Mesendoderm (in vitro differentiated cells): ENCODE data around the gene FMNL2.
"Not testable (repeated sequence)": the region's sequence is repeated elsewhere in the genome, so short reads cannot be mapped to it uniquely, and the experiment has no call there.

Source experiments
- DNase-seq: peaks from one replicate; pipeline ENCODE4 v3.0.0; 2013
- H2AK5ac ChIP-seq: 2 replicates; pipeline ENCODE4 v1.6.1; 2013; ENCODE audit warnings: low read length, inconsistent platforms
- H2BK120ac ChIP-seq: 2 replicates; pipeline ENCODE4 v1.6.1; 2013; ENCODE audit warnings: low read depth, mild to moderate bottlenecking, low read length, moderate library complexity, mixed read lengths
- H2BK15ac ChIP-seq: replicated peaks from 2 replicates; pipeline ENCODE4 v1.6.1; 2013; ENCODE audit warnings: low read depth, mild to moderate bottlenecking, moderate library complexity
- H2BK5ac ChIP-seq: 2 replicates; pipeline ENCODE4 v1.6.1; 2013; ENCODE audit warnings: low read length, inconsistent platforms
- H3K18ac ChIP-seq: 2 replicates; pipeline ENCODE4 v1.6.1; 2013; ENCODE audit warnings: mild to moderate bottlenecking, low read length, mixed read lengths
- H3K23ac ChIP-seq: one replicate; pipeline ENCODE4 v1.6.1; 2013; ENCODE audit warnings: low read length
- H3K27ac ChIP-seq: 2 replicates; pipeline ENCODE4 v1.5.1; 2013; ENCODE audit warnings: low read depth, mild to moderate bottlenecking, inconsistent platforms, low read length, moderate library complexity
- H3K27me3 ChIP-seq: 2 replicates; pipeline ENCODE4 v1.6.1; 2013; ENCODE audit warnings: low read length, control low read depth, mild to moderate bottlenecking, inconsistent platforms; ENCODE audit not compliant: insufficient read depth, poor library complexity
- H3K36me3 ChIP-seq: 2 replicates; pipeline ENCODE4 v1.6.1; 2013; ENCODE audit warnings: low read length, inconsistent platforms; ENCODE audit not compliant: control insufficient read depth, insufficient read depth
- H3K4ac ChIP-seq: one replicate; pipeline ENCODE4 v1.6.1; 2013; ENCODE audit warnings: low read depth, mild to moderate bottlenecking, low read length, moderate library complexity
- H3K4me1 ChIP-seq: 2 replicates; pipeline ENCODE4 v1.6.1; 2013; ENCODE audit warnings: low read depth, low read length, inconsistent platforms; ENCODE audit not compliant: control insufficient read depth
- H3K4me2 ChIP-seq: 2 replicates; pipeline ENCODE4 v1.6.1; 2013; ENCODE audit warnings: low read length
- H3K4me3 ChIP-seq: 2 replicates; pipeline ENCODE4 v1.5.1; 2013; ENCODE audit warnings: mild to moderate bottlenecking, low read length
- H3K56ac ChIP-seq: one replicate; pipeline ENCODE4 v1.6.1; 2013; ENCODE audit warnings: low read length
- H3K79me1 ChIP-seq: 2 replicates; pipeline ENCODE4 v1.6.1; 2013; ENCODE audit warnings: low read length, inconsistent platforms
- H3K79me2 ChIP-seq: 2 replicates; pipeline ENCODE4 v1.6.1; 2013; ENCODE audit warnings: mild to moderate bottlenecking, low read length; ENCODE audit not compliant: control insufficient read depth, insufficient read depth
- H3K9ac ChIP-seq: 2 replicates; pipeline ENCODE4 v1.6.1; 2013; ENCODE audit warnings: low read length, inconsistent platforms
- H4K5ac ChIP-seq: one replicate; pipeline ENCODE4 v1.6.1; 2013; ENCODE audit warnings: low read length
- H4K8ac ChIP-seq: one replicate; pipeline ENCODE4 v1.6.1; 2013; ENCODE audit warnings: low read depth, mild to moderate bottlenecking, control low read depth, low read length, moderate library complexity
- WGBS: extraction: QIAGEN DNeasy Blood & Tissue Kit; methylation state at CpG from one replicate; pipeline ENCODE4 v1.1.7; 2013; ENCODE audit warnings: low lambda C conversion rate, missing lambda C conversion rate; ENCODE audit not compliant: insufficient coverage; ENCODE audit errors: extremely low coverage; 5-methylcytosine and 5-hydroxymethylcytosine counted together

The FMNL2 gene

GRCh38 chr2:152474523-152474922 is 139.5 kb downstream of the FMNL2 start:
- not testable (repeated sequence) for H3K4ac ChIP-seq, H3K56ac ChIP-seq, DNase-seq, H3K18ac ChIP-seq, H2BK15ac ChIP-seq, H3K79me2 ChIP-seq, H4K8ac ChIP-seq, H2BK5ac ChIP-seq, H4K5ac ChIP-seq, H3K79me1 ChIP-seq, H3K23ac ChIP-seq, H3K27ac ChIP-seq, H2BK120ac ChIP-seq, H3K36me3 ChIP-seq, H3K4me3 ChIP-seq, H3K4me1 ChIP-seq, H3K27me3 ChIP-seq, H3K4me2 ChIP-seq, H2AK5ac ChIP-seq, H3K9ac ChIP-seq
- WGBS: no CpG with 5 or more reads among the region's 5 CpGs

- no peak overlapping the region for H3K18ac ChIP-seq
- H2AK5ac ChIP-seq: no peak overlapping the region
- H3K4me3 ChIP-seq: no peak overlapping the region
- H3K27ac ChIP-seq: no peak overlapping the region
- H3K27me3 ChIP-seq: no peaks in the 10 kb centered on the region
- H3K9ac ChIP-seq: no peak overlapping the region
- no peak overlapping the region for H2BK5ac ChIP-seq
- no peak overlapping the region for H2BK120ac ChIP-seq
- no peak overlapping the region for H4K5ac ChIP-seq
- H3K4me1 ChIP-seq: peaks cover 2% of the 10 kb centered on the region
- no peak overlapping the region for H3K23ac ChIP-seq
- H4K8ac ChIP-seq: no peak overlapping the region
- H2BK15ac ChIP-seq: no peak overlapping the region
- H3K4ac ChIP-seq: no peak overlapping the region
- H3K79me2 ChIP-seq: peaks cover 4% of the 10 kb centered on the region
- H3K36me3 ChIP-seq: no peaks in the 10 kb centered on the region
- H3K4me2 ChIP-seq: no peak overlapping the region
- H3K79me1 ChIP-seq: peaks cover 8% of the 10 kb centered on the region
- no peak overlapping the region for H3K56ac ChIP-seq
- DNase-seq: no peak
These were observed 141.0 kb downstream of the FMNL2 start for GRCh38 chr2:152475982-152476381.

GRCh38 chr2:152477347-152478092 is 142.5 kb downstream of the FMNL2 start:
- H3K56ac ChIP-seq: no peak overlapping the region
- no peak overlapping the region for H3K4me2 ChIP-seq
- H2BK15ac ChIP-seq: no peak overlapping the region
- no peak overlapping the region for H3K23ac ChIP-seq
- peaks cover 1% of the 10 kb centered on the region for H3K79me2 ChIP-seq
- H2BK5ac ChIP-seq: no peak overlapping the region
- H4K5ac ChIP-seq: no peak overlapping the region
- H3K27me3 ChIP-seq: no peaks in the 10 kb centered on the region
- no peaks in the 10 kb centered on the region for H3K36me3 ChIP-seq
- no peak overlapping the region for H2BK120ac ChIP-seq
- H3K4me1 ChIP-seq: no peaks in the 10 kb centered on the region
- H3K18ac ChIP-seq: peak overlapping the region; percentile 60
- H3K4me3 ChIP-seq: no peak overlapping the region
- no CpG with 5 or more reads among the region's 6 CpGs for WGBS
- H3K9ac ChIP-seq: no peak overlapping the region
- no peak for DNase-seq
- H3K79me1 ChIP-seq: peaks cover 8% of the 10 kb centered on the region
- H3K4ac ChIP-seq: no peak overlapping the region
- H2AK5ac ChIP-seq: no peak overlapping the region
- H3K27ac ChIP-seq: no peak overlapping the region
- H4K8ac ChIP-seq: no peak overlapping the region

DNA sequence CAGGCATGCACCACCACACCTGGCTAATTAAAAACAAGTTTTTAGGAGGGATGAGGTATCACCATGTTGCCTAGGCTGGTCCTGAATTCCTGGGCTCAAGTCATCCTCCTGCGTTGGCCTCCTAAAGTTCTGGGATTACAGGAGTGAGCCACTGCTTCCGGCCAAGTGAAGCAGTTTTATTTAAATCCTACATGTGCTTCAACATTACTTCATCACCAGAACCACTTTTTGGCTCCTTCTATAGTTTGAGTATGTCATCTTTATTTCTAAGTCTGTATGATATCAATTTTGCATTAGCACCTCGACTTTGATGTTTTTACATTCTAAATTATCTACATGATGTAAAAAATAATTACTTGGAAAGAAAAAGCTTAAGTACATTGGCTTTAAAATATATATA is 144.3 kb downstream of the FMNL2 start:
- H3K4me2 ChIP-seq: no peak overlapping the region
- H3K4me1 ChIP-seq: no peaks in the 10 kb centered on the region
- no peak overlapping the region for H3K18ac ChIP-seq
- peaks cover 13% of the 10 kb centered on the region for H3K79me1 ChIP-seq
- H2BK15ac ChIP-seq: no peak overlapping the region
- no CpG with 5 or more reads among the region's 3 CpGs for WGBS
- no peak overlapping the region for H3K27ac ChIP-seq
- no peak overlapping the region for H4K5ac ChIP-seq
- no peak overlapping the region for H3K23ac ChIP-seq
- peaks cover 7% of the 10 kb centered on the region for H3K79me2 ChIP-seq
- no peak overlapping the region for H3K56ac ChIP-seq
- H3K4ac ChIP-seq: no peak overlapping the region
- H2BK120ac ChIP-seq: no peak overlapping the region
- no peak overlapping the region for H3K9ac ChIP-seq
- no peak overlapping the region for H3K4me3 ChIP-seq
- no peaks in the 10 kb centered on the region for H3K36me3 ChIP-seq
- H2BK5ac ChIP-seq: no peak overlapping the region
- DNase-seq: no peak
- H4K8ac ChIP-seq: no peak overlapping the region
- H3K27me3 ChIP-seq: no peaks in the 10 kb centered on the region
- no peak overlapping the region for H2AK5ac ChIP-seq

GRCh38 chr2:152480821-152481399 is 145.9 kb downstream of the FMNL2 start:
- Histone ChIP-seq H3K27ac (no peak overlapping the region), H3K23ac (no peak overlapping the region), H3K56ac (no peak overlapping the region), H3K4ac (no peak overlapping the region), H3K4me3 (no peak overlapping the region), H3K4me1 (no peaks in the 10 kb centered on the region), H2BK5ac (no peak overlapping the region), H4K8ac (no peak overlapping the region), H3K36me3 (no peaks in the 10 kb centered on the region), H3K18ac (no peak overlapping the region), H3K4me2 (no peak overlapping the region), H2BK120ac (no peak overlapping the region), H4K5ac (no peak overlapping the region), H3K27me3 (no peaks in the 10 kb centered on the region), H3K9ac (no peak overlapping the region), H2BK15ac (no peak overlapping the region), H2AK5ac (no peak overlapping the region), H3K79me2 (peaks cover 6% of the 10 kb centered on the region), H3K79me1 (peaks cover 13% of the 10 kb centered on the region)
- DNase-seq: no peak
- 100% methylated on average over 1 of the region's 4 CpGs for WGBS
